LNCaP clone FGC (cell line): ENCODE results near the gene SHH.

ENCODE experiments used
- DNase-seq: peaks from one replicate; pipeline ENCODE4 v3.0.0-alpha.2; 2011; ENCODE audit warnings: low read depth
- H3K4me3 ChIP-seq: 2 replicates; pipeline ENCODE4 v1.5.1; 2011; ENCODE audit warnings: mild to moderate bottlenecking, low read depth, low read length, control low read depth
- CTCF ChIP-seq: IDR thresholded peaks from 2 replicates; pipeline ENCODE4 v1.5.1; 2012; ENCODE audit warnings: mild to moderate bottlenecking; ENCODE audit not compliant: control insufficient read depth, insufficient read depth; ENCODE audit errors: extremely low read depth

Gene SHH

GRCh38 chr7:155756322-155756721, 55.9 kb downstream of the SHH start:
- TF ChIP-seq CTCF, result no peak
- no peak for DNase-seq
- H3K4me3 ChIP-seq, result no peak overlapping the region

GRCh38 chr7:155755026-155755425, 57.2 kb downstream of the SHH start:
- no peak for TF ChIP-seq CTCF
- H3K4me3 ChIP-seq, result no peak overlapping the region
- no peak for DNase-seq

DNA sequence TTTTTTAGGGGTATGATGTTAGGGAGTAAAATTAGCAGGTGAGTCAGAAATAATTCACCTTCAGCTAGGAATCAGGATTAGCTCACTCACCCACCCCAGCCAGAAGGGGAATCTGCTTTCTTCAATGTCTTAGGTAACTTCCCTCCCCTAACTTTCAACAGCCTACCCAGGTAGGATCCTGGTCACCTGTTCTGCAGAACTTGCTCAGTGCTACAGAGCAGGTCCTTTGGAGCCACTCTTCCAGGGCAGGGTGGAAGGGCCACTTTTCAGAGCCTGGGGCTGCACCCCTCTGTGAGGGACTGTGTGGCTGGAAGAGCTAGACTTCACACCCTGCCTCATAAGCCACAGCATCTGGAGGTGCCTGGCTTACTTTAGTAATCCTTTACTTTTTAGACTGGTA, 58.1 kb downstream of the SHH start:
- no peak for TF ChIP-seq CTCF
- no peak for DNase-seq
- H3K4me3 ChIP-seq, result no peak overlapping the region

GRCh38 chr7:155753446-155753965, 58.8 kb downstream of the SHH start:
- no peak for TF ChIP-seq CTCF
- no peak overlapping the region for H3K4me3 ChIP-seq
- DNase-seq, result no peak

DNA sequence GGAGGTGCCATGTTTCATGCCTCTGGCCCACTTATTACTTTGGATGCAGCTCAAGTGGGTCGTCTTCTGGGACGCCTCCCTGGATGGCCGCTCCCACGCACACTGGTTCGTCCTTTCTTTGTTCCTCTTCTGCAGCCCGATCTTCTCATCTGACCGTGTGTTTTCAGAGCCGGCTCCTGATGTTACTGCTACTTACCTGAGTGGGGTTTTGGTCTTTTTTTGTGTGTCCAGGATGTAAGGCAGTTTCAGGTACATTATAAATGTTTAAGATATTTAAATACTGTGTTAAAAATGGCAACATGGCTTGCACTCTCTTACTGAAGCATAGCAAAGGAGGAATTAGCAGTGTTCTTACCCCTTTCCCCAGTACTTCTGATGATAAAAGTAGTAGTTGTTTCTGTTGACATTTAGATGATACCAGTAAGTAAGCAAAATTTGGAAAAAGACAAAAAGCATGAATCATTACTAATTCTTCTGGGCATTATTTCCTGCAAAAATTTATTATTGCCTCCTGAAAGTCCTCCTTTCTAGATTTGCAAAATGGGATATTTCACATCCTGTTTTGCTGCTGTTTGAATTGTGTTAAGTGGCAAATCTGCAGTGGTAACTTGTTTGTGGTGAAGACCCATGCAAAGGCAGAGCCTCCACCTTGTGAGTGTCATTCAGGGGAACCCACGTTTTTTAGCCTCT, 59.4 kb downstream of the SHH start:
- no peak for DNase-seq
- TF ChIP-seq CTCF, result no peak
- no peak overlapping the region for H3K4me3 ChIP-seq

DNA sequence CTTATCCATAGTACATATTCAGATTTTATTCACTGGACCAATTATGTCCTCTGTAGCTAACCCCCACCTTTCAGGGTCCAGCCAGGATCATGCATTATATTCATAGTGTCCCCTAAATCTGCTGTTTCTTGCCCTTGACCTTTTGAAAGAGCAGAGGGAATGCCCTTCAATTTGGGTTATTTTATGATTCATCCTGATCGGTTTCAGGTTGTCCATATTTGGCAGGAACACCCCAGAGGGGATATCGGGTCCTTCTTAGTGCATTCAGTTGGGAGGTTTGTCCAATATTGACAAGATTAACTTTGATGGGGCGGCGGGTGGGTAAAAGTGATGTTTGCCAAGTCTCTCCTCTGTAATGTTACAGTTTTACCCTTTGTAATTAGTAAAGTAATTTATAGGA, 60.9 kb downstream of the SHH start:
- DNase-seq, result no peak
- TF ChIP-seq CTCF, result no peak
- no peak overlapping the region for H3K4me3 ChIP-seq
